HEK293 (cell line): ENCODE data around the gene SLC35A2.
"Not testable (repeated sequence)": the region's sequence is repeated elsewhere in the genome, so short reads cannot be mapped to it uniquely, and the experiment has no call there.

ENCODE experiments used
- CTCF ChIA-PET: fragments of 350-600 bp; formaldehyde crosslinking; extraction: SDS; loops from one replicate; lab custom pipeline; 2021; ENCODE audit warnings: antibody characterized with exemption; lab: Yijun Ruan, JAX
- POLR2A ChIA-PET: fragments of 300-600 bp; formaldehyde crosslinking; extraction: SDS; loops from one replicate; lab custom pipeline; 2020; ENCODE audit warnings: antibody characterized with exemption, inconsistent platforms; lab: Yijun Ruan, JAX
- H3K27ac ChIP-seq: fragments of 200-500 bp; sonication (Bioruptor generic); 2 replicates; pipeline ENCODE4 v1.5.1; 2014; ENCODE audit warnings: low read depth, low read length, control low read depth, inconsistent platforms; ENCODE audit errors: extremely low read depth
- H3K36me3 ChIP-seq, 2 experiments: fragments of 200-500 bp in 1 of 2; sonication (Bioruptor generic) in 1 of 2; 1 replicate in 1 of 2; 2 replicates in 1 of 2; pipeline ENCODE4 v1.5.1; 2014 to 2017; ENCODE audit warnings: inconsistent platforms in 2 of 2, low read length in 2 of 2; ENCODE audit not compliant: control insufficient read depth in 2 of 2, insufficient read depth in 1 of 2
- H3K4me1 ChIP-seq: fragments of 200-500 bp; sonication (Bioruptor generic); 2 replicates; pipeline ENCODE4 v1.5.1; 2014; ENCODE audit warnings: mild to moderate bottlenecking, low read length, inconsistent platforms; ENCODE audit not compliant: control insufficient read depth, insufficient read depth
- H3K4me3 ChIP-seq: 2 replicates; pipeline ENCODE4 v1.5.1; 2011; ENCODE audit warnings: low read depth, mild to moderate bottlenecking, control low read depth, low read length, moderate library complexity
- H3K9me3 ChIP-seq: fragments of 200-500 bp; sonication (Bioruptor generic); 2 replicates; pipeline ENCODE4 v1.5.1; 2014; ENCODE audit warnings: low read depth, low read length, inconsistent platforms; ENCODE audit not compliant: control insufficient read depth, insufficient read depth
- BCL11B ChIP-seq: fragments of 450-650 bp; formaldehyde crosslinking; IDR thresholded peaks from 2 replicates; pipeline ENCODE4 v1.5.1; 2016; ENCODE audit warnings: low read depth, missing biosample characterization, missing genetic modification characterization
- MEIS1 ChIP-seq: sonication (generic); formaldehyde crosslinking; IDR thresholded peaks from 2 replicates; pipeline ENCODE4 v1.8.1; 2022; ENCODE audit warnings: missing genetic modification reagents, mild to moderate bottlenecking, borderline replicate concordance
- MZF1 ChIP-seq: fragments of 450-650 bp; formaldehyde crosslinking; IDR thresholded peaks from 2 replicates; pipeline ENCODE4 v1.5.1; 2017; ENCODE audit warnings: missing biosample characterization, missing genetic modification characterization, borderline replicate concordance
- SP7 ChIP-seq: fragments of 450-650 bp; formaldehyde crosslinking; IDR thresholded peaks from 2 replicates; pipeline ENCODE4 v1.5.1; 2016; ENCODE audit warnings: missing biosample characterization, missing genetic modification characterization
- ZEB2 ChIP-seq: fragments of 450-650 bp; formaldehyde crosslinking; IDR thresholded peaks from 2 replicates; pipeline ENCODE4 v1.5.1; 2016; ENCODE audit warnings: missing biosample characterization, missing genetic modification characterization
- ZNF133 ChIP-seq: fragments of 450-650 bp; formaldehyde crosslinking; IDR thresholded peaks from 2 replicates; pipeline ENCODE4 v1.5.1; 2016; ENCODE audit warnings: missing biosample characterization, missing genetic modification characterization
- ZNF175 ChIP-seq: fragments of 450-650 bp; formaldehyde crosslinking; IDR thresholded peaks from 2 replicates; pipeline ENCODE4 v1.5.1; 2016; ENCODE audit warnings: missing biosample characterization, missing genetic modification characterization
- ZNF423 ChIP-seq: fragments of 450-650 bp; formaldehyde crosslinking; IDR thresholded peaks from 2 replicates; pipeline ENCODE4 v1.5.1; 2016; ENCODE audit warnings: missing biosample characterization, missing genetic modification characterization
- ZNF660 ChIP-seq: fragments of 450-650 bp; IDR thresholded peaks from 2 replicates; pipeline ENCODE4 v1.5.1; 2018; ENCODE audit warnings: missing biosample characterization, mild to moderate bottlenecking, missing genetic modification characterization
- TF ChIP-seq, protein P1 (sequence below): fragments of 450-650 bp; formaldehyde crosslinking; IDR thresholded peaks from 2 replicates; pipeline ENCODE4 v1.5.1; 2017; ENCODE audit warnings: missing biosample characterization, missing genetic modification characterization
- TF ChIP-seq, protein P2 (sequence below): fragments of 450-650 bp; formaldehyde crosslinking; IDR thresholded peaks from 2 replicates; pipeline ENCODE4 v1.5.1; 2017; ENCODE audit warnings: missing biosample characterization, missing genetic modification characterization
- TF ChIP-seq, protein P3 (sequence below): fragments of 450-650 bp; formaldehyde crosslinking; IDR thresholded peaks from 2 replicates; pipeline ENCODE4 v1.5.1; 2016; ENCODE audit warnings: missing biosample characterization, missing genetic modification characterization, borderline replicate concordance

The SLC35A2 gene

GRCh38 chrX:48883729-48884128 is 27.7 kb downstream of the SLC35A2 start:
- Histone ChIP-seq H3K27ac (no peak overlapping the region), H3K4me3 (no peak overlapping the region), H3K4me1 (no peaks in the 10 kb centered on the region), H3K9me3 (no peaks in the 10 kb centered on the region), H3K36me3 (no peaks in the 10 kb centered on the region)
- TF ChIP-seq, protein P1, sequence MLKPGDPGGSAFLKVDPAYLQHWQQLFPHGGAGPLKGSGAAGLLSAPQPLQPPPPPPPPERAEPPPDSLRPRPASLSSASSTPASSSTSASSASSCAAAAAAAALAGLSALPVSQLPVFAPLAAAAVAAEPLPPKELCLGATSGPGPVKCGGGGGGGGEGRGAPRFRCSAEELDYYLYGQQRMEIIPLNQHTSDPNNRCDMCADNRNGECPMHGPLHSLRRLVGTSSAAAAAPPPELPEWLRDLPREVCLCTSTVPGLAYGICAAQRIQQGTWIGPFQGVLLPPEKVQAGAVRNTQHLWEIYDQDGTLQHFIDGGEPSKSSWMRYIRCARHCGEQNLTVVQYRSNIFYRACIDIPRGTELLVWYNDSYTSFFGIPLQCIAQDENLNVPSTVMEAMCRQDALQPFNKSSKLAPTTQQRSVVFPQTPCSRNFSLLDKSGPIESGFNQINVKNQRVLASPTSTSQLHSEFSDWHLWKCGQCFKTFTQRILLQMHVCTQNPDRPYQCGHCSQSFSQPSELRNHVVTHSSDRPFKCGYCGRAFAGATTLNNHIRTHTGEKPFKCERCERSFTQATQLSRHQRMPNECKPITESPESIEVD, result no peak
- TF ChIP-seq ZNF175 (tag by site-specific recombination), result no peak
- ChIA-PET POLR2A (interaction anchor here (0.6 to 0.7 kb wide), 2 partner anchors 9 to 30 kb away, joined by 3 to 5 read pairs; no protein-coding TSS in a partner anchor), CTCF (interaction anchor here (1.1 kb wide), 1 partner anchor 14 kb away, joined by 4 read pairs; the partner anchor contains the start of genes PQBP1 and TIMM17B)

- H3K36me3 ChIP-seq, CTCF ChIA-PET, H3K27ac ChIP-seq, H3K9me3 ChIP-seq, H3K4me1 ChIP-seq, H3K4me3 ChIP-seq: not testable (repeated sequence)
- POLR2A ChIA-PET, result interaction anchor here (0.6 kb wide), 1 partner anchor 763 kb away, joined by 3 read pairs; no protein-coding TSS in a partner anchor
Measured at GRCh38 chrX:48876944-48877343, 34.5 kb downstream of the SLC35A2 start.

DNA sequence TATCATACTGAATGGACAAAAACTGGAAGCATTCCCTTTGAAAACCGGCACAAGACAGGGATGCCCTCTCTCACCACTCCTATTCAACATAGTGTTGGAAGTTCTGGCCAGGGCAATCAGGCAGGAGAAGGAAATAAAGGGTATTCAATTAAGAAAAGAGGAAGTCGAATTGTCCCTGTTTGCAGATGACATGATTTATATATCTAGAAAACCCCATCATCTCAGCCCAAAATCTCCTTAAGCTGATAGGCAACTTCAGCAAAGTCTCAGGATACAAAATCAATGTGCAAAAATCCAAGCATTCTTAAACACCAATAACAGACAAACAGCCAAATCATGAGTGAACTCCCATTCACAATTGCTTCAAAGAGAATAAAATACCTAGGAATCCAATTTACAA is 39.4 kb downstream of the SLC35A2 start:
- H3K36me3 ChIP-seq, CTCF ChIA-PET, H3K4me1 ChIP-seq, H3K27ac ChIP-seq, POLR2A ChIA-PET, H3K4me3 ChIP-seq, H3K9me3 ChIP-seq: not testable (repeated sequence)

- Histone ChIP-seq H3K36me3 (no peaks in the 10 kb centered on the region), H3K9me3 (no peaks in the 10 kb centered on the region), H3K4me3 (no peak overlapping the region)
- POLR2A ChIA-PET, result interaction anchor here (0.7 to 1.2 kb wide), 3 partner anchors 32 to 48 kb away, joined by 3 to 4 read pairs (median 4); partner anchors contain the start of genes PQBP1 and TIMM17B
- TF ChIP-seq, protein P2, sequence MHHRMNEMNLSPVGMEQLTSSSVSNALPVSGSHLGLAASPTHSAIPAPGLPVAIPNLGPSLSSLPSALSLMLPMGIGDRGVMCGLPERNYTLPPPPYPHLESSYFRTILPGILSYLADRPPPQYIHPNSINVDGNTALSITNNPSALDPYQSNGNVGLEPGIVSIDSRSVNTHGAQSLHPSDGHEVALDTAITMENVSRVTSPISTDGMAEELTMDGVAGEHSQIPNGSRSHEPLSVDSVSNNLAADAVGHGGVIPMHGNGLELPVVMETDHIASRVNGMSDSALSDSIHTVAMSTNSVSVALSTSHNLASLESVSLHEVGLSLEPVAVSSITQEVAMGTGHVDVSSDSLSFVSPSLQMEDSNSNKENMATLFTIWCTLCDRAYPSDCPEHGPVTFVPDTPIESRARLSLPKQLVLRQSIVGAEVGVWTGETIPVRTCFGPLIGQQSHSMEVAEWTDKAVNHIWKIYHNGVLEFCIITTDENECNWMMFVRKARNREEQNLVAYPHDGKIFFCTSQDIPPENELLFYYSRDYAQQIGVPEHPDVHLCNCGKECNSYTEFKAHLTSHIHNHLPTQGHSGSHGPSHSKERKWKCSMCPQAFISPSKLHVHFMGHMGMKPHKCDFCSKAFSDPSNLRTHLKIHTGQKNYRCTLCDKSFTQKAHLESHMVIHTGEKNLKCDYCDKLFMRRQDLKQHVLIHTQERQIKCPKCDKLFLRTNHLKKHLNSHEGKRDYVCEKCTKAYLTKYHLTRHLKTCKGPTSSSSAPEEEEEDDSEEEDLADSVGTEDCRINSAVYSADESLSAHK (tag by site-specific recombination), result no peak
- no peak for TF ChIP-seq ZNF133
- TF ChIP-seq ZNF660 (tag by site-specific recombination), result no peak
- no peak for TF ChIP-seq BCL11B
- TF ChIP-seq MEIS1 (CRISPR knock-in tag), result peak; percentile 56; the same call in 1 of the 2 replicates
- no peak for TF ChIP-seq ZEB2 (tag by site-specific recombination)
- TF ChIP-seq, protein P3, sequence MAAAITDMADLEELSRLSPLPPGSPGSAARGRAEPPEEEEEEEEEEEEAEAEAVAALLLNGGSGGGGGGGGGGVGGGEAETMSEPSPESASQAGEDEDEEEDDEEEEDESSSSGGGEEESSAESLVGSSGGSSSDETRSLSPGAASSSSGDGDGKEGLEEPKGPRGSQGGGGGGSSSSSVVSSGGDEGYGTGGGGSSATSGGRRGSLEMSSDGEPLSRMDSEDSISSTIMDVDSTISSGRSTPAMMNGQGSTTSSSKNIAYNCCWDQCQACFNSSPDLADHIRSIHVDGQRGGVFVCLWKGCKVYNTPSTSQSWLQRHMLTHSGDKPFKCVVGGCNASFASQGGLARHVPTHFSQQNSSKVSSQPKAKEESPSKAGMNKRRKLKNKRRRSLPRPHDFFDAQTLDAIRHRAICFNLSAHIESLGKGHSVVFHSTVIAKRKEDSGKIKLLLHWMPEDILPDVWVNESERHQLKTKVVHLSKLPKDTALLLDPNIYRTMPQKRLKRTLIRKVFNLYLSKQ, result no peak
- no peak for TF ChIP-seq ZNF423 (tag by site-specific recombination)
- 0 out of 2 replicates have a peak, but pooled peaks have one; percentile 22 for TF ChIP-seq SP7
- no peak for TF ChIP-seq MZF1 (tag by site-specific recombination)
- TF ChIP-seq, all 188 proteins: peak for 2
- CTCF ChIA-PET, result interaction anchor here (0.6 to 0.7 kb wide), 3 partner anchors 27 to 1951 kb away, joined by 3 to 4 read pairs (median 3); no protein-coding TSS in a partner anchor
- H3K4me1 ChIP-seq, result no peaks in the 10 kb centered on the region; the same call in 1 of the 2 replicates
- no peak overlapping the region for H3K27ac ChIP-seq
Measured at GRCh38 chrX:48864210-48864609, 47.2 kb downstream of the SLC35A2 start.
